HepG2 (cell line): ENCODE measurements around the gene GPBAR1. TPM values are rescaled to one million over a fixed set of nuclear protein-coding genes. Genes with fewer than 3 reads are reported as not detected.

Source experiments
- CBFB ChIP-seq: sonication (generic); formaldehyde crosslinking; IDR thresholded peaks from 2 replicates; pipeline ENCODE4 v1.4.0; 2020; ENCODE audit warnings: missing genetic modification reagents
- EED ChIP-seq: sonication (generic); formaldehyde crosslinking; IDR thresholded peaks from 2 replicates; pipeline ENCODE4 v1.5.0; 2020; ENCODE audit warnings: mild to moderate bottlenecking, missing genetic modification reagents
- ELF4 ChIP-seq: sonication (generic); formaldehyde crosslinking; IDR thresholded peaks from 2 replicates; pipeline ENCODE4 v1.5.0; 2020; ENCODE audit warnings: missing genetic modification reagents, mild to moderate bottlenecking, moderate library complexity, borderline replicate concordance
- HNF1B ChIP-seq: sonication (generic); formaldehyde crosslinking; IDR thresholded peaks from 2 replicates; pipeline ENCODE4 v1.5.1; 2020; ENCODE audit warnings: mild to moderate bottlenecking, moderate library complexity, missing genetic modification reagents
- JARID2 ChIP-seq: sonication (generic); formaldehyde crosslinking; IDR thresholded peaks from 2 replicates; pipeline ENCODE4 v1.8.1; 2023; ENCODE audit warnings: missing genetic modification reagents, inconsistent platforms; ENCODE audit not compliant: insufficient replicate concordance
- MIER3 ChIP-seq: IDR thresholded peaks from 2 replicates; pipeline ENCODE4 v1.6.1; 2016; ENCODE audit warnings: missing compliant biosample characterization, borderline replicate concordance
- MXD1 ChIP-seq: sonication (generic); formaldehyde crosslinking; IDR thresholded peaks from 2 replicates; pipeline ENCODE4 v1.4.0; 2020; ENCODE audit warnings: mild to moderate bottlenecking, missing genetic modification reagents
- NRL ChIP-seq: sonication (generic); formaldehyde crosslinking; IDR thresholded peaks from 2 replicates; pipeline ENCODE4 v1.5.0; 2020; ENCODE audit warnings: missing genetic modification reagents, mild to moderate bottlenecking, moderate library complexity, borderline replicate concordance
- PPARG ChIP-seq: conservative IDR thresholded peaks from 2 replicates; pipeline ENCODE4 v1.6.1; 2016; ENCODE audit warnings: missing biosample characterization, missing genetic modification reagents
- RBM39 ChIP-seq: fragments of 200-400 bp; formaldehyde crosslinking; IDR thresholded peaks from one replicate; pipeline ENCODE4 v1.6.1; 2018; ENCODE audit warnings: antibody characterized with exemption, mild to moderate bottlenecking, low read depth, low read length; ENCODE audit not compliant: poor library complexity, severe bottlenecking
- RFX3 ChIP-seq: IDR thresholded peaks from 2 replicates; pipeline ENCODE4 v1.6.1; 2016; ENCODE audit warnings: missing biosample characterization, missing genetic modification reagents
- THAP11 ChIP-seq: IDR thresholded peaks from 2 replicates; pipeline ENCODE4 v1.6.1; 2016; ENCODE audit warnings: missing biosample characterization, missing genetic modification reagents
- ZNF138 ChIP-seq: sonication (generic); formaldehyde crosslinking; IDR thresholded peaks from 2 replicates; pipeline ENCODE4 v1.5.0; 2020; ENCODE audit warnings: mild to moderate bottlenecking, low read depth, missing genetic modification reagents
- ZNF160 ChIP-seq: sonication (generic); formaldehyde crosslinking; IDR thresholded peaks from 2 replicates; pipeline ENCODE4 v1.8.0; 2022; ENCODE audit warnings: mild to moderate bottlenecking, inconsistent platforms, missing genetic modification reagents
- ZNF235 ChIP-seq: sonication (generic); formaldehyde crosslinking; IDR thresholded peaks from 2 replicates; pipeline ENCODE4 v1.8.1; 2023; ENCODE audit warnings: mild to moderate bottlenecking, missing genetic modification reagents, borderline replicate concordance
- ZNF251 ChIP-seq: sonication (generic); formaldehyde crosslinking; IDR thresholded peaks from 2 replicates; pipeline ENCODE4 v1.9.0; 2021; ENCODE audit warnings: mild to moderate bottlenecking, missing genetic modification reagents
- ZNF33A ChIP-seq: sonication (generic); formaldehyde crosslinking; IDR thresholded peaks from 2 replicates; pipeline ENCODE4 v1.5.1; 2020; ENCODE audit warnings: missing genetic modification reagents, mild to moderate bottlenecking, moderate library complexity, borderline replicate concordance
- ZNF44 ChIP-seq: sonication (generic); formaldehyde crosslinking; IDR thresholded peaks from 2 replicates; pipeline ENCODE4 v1.5.1; 2020; ENCODE audit warnings: mild to moderate bottlenecking, missing genetic modification reagents
- ZNF609 ChIP-seq: sonication (generic); formaldehyde crosslinking; IDR thresholded peaks from 2 replicates; pipeline ENCODE4 v1.4.0; 2020; ENCODE audit warnings: mild to moderate bottlenecking, missing genetic modification reagents, borderline replicate concordance
- ZNF800 ChIP-seq: sonication (generic); formaldehyde crosslinking; IDR thresholded peaks from 2 replicates; pipeline ENCODE4 v1.4.0; 2020; ENCODE audit warnings: missing genetic modification reagents
- ZNF841 ChIP-seq: sonication (generic); formaldehyde crosslinking; IDR thresholded peaks from 2 replicates; pipeline ENCODE4 v1.8.1; 2023; ENCODE audit warnings: missing genetic modification reagents, borderline replicate concordance
- polyA plus RNA-seq, 8 experiments: library from polyadenylated mRNA; depleted of rRNA in 3 of 8; stranded (reverse) in 7 of 8; unstranded in 1 of 8; fragments of >200 nt; fragmentation: Illumina TruSeq in 4 of 8; extraction: Trizol in 4 of 8; gene quantifications; 2 replicates each; pipeline versions ENCODE4 v1.2.1 to v1.2.3, GENCODE V29; 2011 to 2016; ENCODE audit warnings: low read depth in 4 of 8, missing spikeins in 1 of 8, mixed read lengths in 1 of 8; ENCODE audit not compliant: insufficient read depth in 1 of 8
- total RNA-seq, 5 experiments: library from RNA; depleted of rRNA; stranded (reverse); fragments of >200 nt; fragmentation: Illumina TruSeq; extraction: Trizol; gene quantifications; 2 replicates each; pipeline ENCODE4 v1.2.3, GENCODE V29; 2016; ENCODE audit warnings: low read depth in 1 of 5

The GPBAR1 gene
- total and polyA plus RNA-seq, 2 of the 13 experiments (the other 11 are each of a cell fraction or from before 2014, with no cell fraction given), result 0.05 to 0.09 TPM

GRCh38 chr2:218272531-218273212 is 11.9 kb downstream of the GPBAR1 start (continued):
- TF ChIP-seq ZNF609, result no peak
- peak; percentile 85 for TF ChIP-seq THAP11 (CRISPR knock-in tag)
- no peak for TF ChIP-seq MXD1 (CRISPR knock-in tag)
- no peak for TF ChIP-seq ZNF138 (CRISPR knock-in tag)
- TF ChIP-seq EED (CRISPR knock-in tag), result no peak
- no peak for TF ChIP-seq ZNF160 (CRISPR knock-in tag)
- no peak for TF ChIP-seq ZNF841 (CRISPR knock-in tag)
- TF ChIP-seq HNF1B (CRISPR knock-in tag), result peak; percentile 79; the same call in 1 of the 2 replicates
- peak; percentile 27 for TF ChIP-seq RBM39
- TF ChIP-seq PPARG, result 0 out of 2 replicates have a peak, but pooled peaks have one; percentile 24
- 0 out of 2 replicates have a peak, but pooled peaks have one; percentile 33 for TF ChIP-seq ZNF800 (CRISPR knock-in tag)
- no peak for TF ChIP-seq ZNF33A (CRISPR knock-in tag)
- no peak for TF ChIP-seq ZNF235 (CRISPR knock-in tag)
- 0 out of 2 replicates have a peak, but pooled peaks have one; percentile 50 for TF ChIP-seq ZNF44 (CRISPR knock-in tag)
- TF ChIP-seq NRL (CRISPR knock-in tag), result peak; percentile 84
- TF ChIP-seq ZNF251 (CRISPR knock-in tag), result no peak
- peak; percentile 45; the same call in 1 of the 2 replicates for TF ChIP-seq MIER3 (CRISPR knock-in tag)
- no peak for TF ChIP-seq ELF4 (CRISPR knock-in tag)
- TF ChIP-seq CBFB, result 0 out of 2 replicates have a peak, but pooled peaks have one; percentile 40
- no peak for TF ChIP-seq RFX3 (CRISPR knock-in tag)
- peak; percentile 16 for TF ChIP-seq JARID2
